Activated naive CD8-positive, alpha-beta T cell treated with anti-CD3 and anti-CD28 coated beads, Interleukin-2, amount 10 ng/mL, durations not matched to agents 7 days and 5 days (primary cell): ENCODE measurements around the gene OSBP2. TPM values are rescaled to one million over a fixed set of nuclear protein-coding genes. Genes with fewer than 3 reads are reported as not detected.

Source experiments
- ATAC-seq: fragments of 150-1000 bp; cut with Tn5 transposase; one replicate; pipeline ENCODE4 v1.10.0; 2021; ENCODE audit warnings: low read depth, moderate library complexity
- POLR2A ChIA-PET: fragments of 350-600 bp; sonication (Branson Sonifier 250); formaldehyde crosslinking; loops from one replicate; lab custom pipeline; 2021; ENCODE audit warnings: antibody characterized with exemption; lab: Charles Lee
- DNase-seq: peaks from one replicate; pipeline ENCODE4 v3.0.0; 2021
- H3K27ac Mint-ChIP-seq: one replicate; pipeline ENCODE4 v1.8.0; 2022; ENCODE audit warnings: mild to moderate bottlenecking, mixed read lengths
- H3K27me3 Mint-ChIP-seq: one replicate; pipeline ENCODE4 v1.8.0; 2022; ENCODE audit warnings: mild to moderate bottlenecking, moderate library complexity, mixed read lengths
- H3K36me3 Mint-ChIP-seq: one replicate; pipeline ENCODE4 v1.8.0; 2021; ENCODE audit warnings: mild to moderate bottlenecking, mixed read lengths
- H3K4me1 Mint-ChIP-seq: one replicate; pipeline ENCODE4 v1.8.0; 2021; ENCODE audit warnings: mixed read lengths
- H3K4me3 Mint-ChIP-seq: one replicate; pipeline ENCODE4 v1.8.0; 2022; ENCODE audit warnings: mild to moderate bottlenecking, moderate library complexity, mixed read lengths
- H3K9me3 Mint-ChIP-seq: one replicate; pipeline ENCODE4 v1.8.0; 2021; ENCODE audit warnings: mixed read lengths
- total RNA-seq, 2 experiments: library from RNA; stranded (reverse); gene quantifications; one replicate each; pipeline ENCODE4 v1.2.3, GENCODE V29; 2021

OSBP2 gene
- total RNA-seq, 2 experiments from 2014 or later = 0.45 to 0.61 TPM

GRCh38 chr22:30743257-30744020 is 48.8 kb downstream of the OSBP2 start:
- Mint-ChIP-seq H3K4me3 (peak overlapping the region; percentile 52), H3K4me1 (peaks cover 25% of the 10 kb centered on the region), H3K27ac (no peak overlapping the region), H3K36me3 (no peaks in the 10 kb centered on the region), H3K9me3 (no peaks in the 10 kb centered on the region), H3K27me3 (no peaks in the 10 kb centered on the region)
- ATAC-seq (no peak), DNase-seq (no peak)
- POLR2A ChIA-PET = no interaction called here

GRCh38 chr22:30744224-30744623 is 49.5 kb downstream of the OSBP2 start:
- DNase-seq (no peak), ATAC-seq (no peak)
- Mint-ChIP-seq H3K9me3 (no peaks in the 10 kb centered on the region), H3K27ac (no peak overlapping the region), H3K36me3 (no peaks in the 10 kb centered on the region), H3K27me3 (no peaks in the 10 kb centered on the region), H3K4me1 (peaks cover 25% of the 10 kb centered on the region), H3K4me3 (no peak overlapping the region)
- POLR2A ChIA-PET = no interaction called here

- Mint-ChIP-seq H3K36me3 (no peaks in the 10 kb centered on the region), H3K27ac (no peak overlapping the region), H3K27me3 (no peaks in the 10 kb centered on the region), H3K9me3 (no peaks in the 10 kb centered on the region), H3K4me1 (peaks cover 17% of the 10 kb centered on the region), H3K4me3 (no peak overlapping the region)
- DNase-seq (no peak), ATAC-seq (no peak)
- POLR2A ChIA-PET = no interaction called here
Measured at GRCh38 chr22:30747493-30747892, 52.8 kb downstream of the OSBP2 start.

- DNase-seq (no peak), ATAC-seq (no peak)
- Mint-ChIP-seq H3K4me1 (peaks cover 8% of the 10 kb centered on the region), H3K27ac (no peak overlapping the region), H3K4me3 (no peak overlapping the region), H3K9me3 (no peaks in the 10 kb centered on the region), H3K27me3 (no peaks in the 10 kb centered on the region), H3K36me3 (no peaks in the 10 kb centered on the region)
- POLR2A ChIA-PET = no interaction called here
Measured at GRCh38 chr22:30749272-30749671, 54.6 kb downstream of the OSBP2 start.

- no peak for DNase-seq
- ATAC-seq = no peak
- POLR2A ChIA-PET = no interaction called here
- peaks cover 7% of the 10 kb centered on the region for H3K4me1 Mint-ChIP-seq
- no peak overlapping the region for H3K4me3 Mint-ChIP-seq
- no peaks in the 10 kb centered on the region for H3K36me3 Mint-ChIP-seq
- H3K27me3 Mint-ChIP-seq = no peaks in the 10 kb centered on the region
- H3K9me3 Mint-ChIP-seq = no peaks in the 10 kb centered on the region
- no peak overlapping the region for H3K27ac Mint-ChIP-seq
Measured at GRCh38 chr22:30749849-30750248, 55.2 kb downstream of the OSBP2 start.

- ATAC-seq (no peak), DNase-seq (no peak)
- Mint-ChIP-seq H3K36me3 (no peaks in the 10 kb centered on the region), H3K27ac (no peak overlapping the region), H3K27me3 (no peaks in the 10 kb centered on the region), H3K9me3 (no peaks in the 10 kb centered on the region), H3K4me1 (peaks cover 2% of the 10 kb centered on the region), H3K4me3 (no peak overlapping the region)
- POLR2A ChIA-PET = no interaction called here
Measured at GRCh38 chr22:30751529-30751928, 56.9 kb downstream of the OSBP2 start.

GRCh38 chr22:30752771-30753170 is 58.1 kb downstream of the OSBP2 start:
- DNase-seq = no peak
- POLR2A ChIA-PET = no interaction called here
- Mint-ChIP-seq H3K36me3 (no peaks in the 10 kb centered on the region), H3K27me3 (no peaks in the 10 kb centered on the region), H3K4me3 (no peak overlapping the region), H3K27ac (no peak overlapping the region), H3K9me3 (no peaks in the 10 kb centered on the region), H3K4me1 (no peaks in the 10 kb centered on the region)
- ATAC-seq = no peak

- POLR2A ChIA-PET = no interaction called here
- H3K36me3 Mint-ChIP-seq = no peaks in the 10 kb centered on the region
- no peak for ATAC-seq
- H3K9me3 Mint-ChIP-seq = no peaks in the 10 kb centered on the region
- no peak overlapping the region for H3K27ac Mint-ChIP-seq
- no peaks in the 10 kb centered on the region for H3K4me1 Mint-ChIP-seq
- no peak for DNase-seq
- H3K27me3 Mint-ChIP-seq = no peaks in the 10 kb centered on the region
- H3K4me3 Mint-ChIP-seq = no peak overlapping the region
Measured at GRCh38 chr22:30753701-30754100, 59.0 kb downstream of the OSBP2 start.

GRCh38 chr22:30754521-30754920 is 59.8 kb downstream of the OSBP2 start:
- Mint-ChIP-seq H3K36me3 (no peaks in the 10 kb centered on the region), H3K4me3 (no peak overlapping the region), H3K27me3 (no peaks in the 10 kb centered on the region), H3K4me1 (no peaks in the 10 kb centered on the region), H3K27ac (no peak overlapping the region), H3K9me3 (no peaks in the 10 kb centered on the region)
- POLR2A ChIA-PET = interaction anchor here (0.5 to 1.9 kb wide), 4 partner anchors 119 to 1293 kb away, joined by 3 to 10 read pairs (median 4); partner anchors contain the start of genes MORC2, SLC35E4, TCN2 and TUG1
- no peak for DNase-seq
- ATAC-seq = no peak

GRCh38 chr22:30754971-30755758 is 60.5 kb downstream of the OSBP2 start:
- no peaks in the 10 kb centered on the region for H3K4me1 Mint-ChIP-seq
- POLR2A ChIA-PET = interaction anchor here (0.5 to 1.9 kb wide), 4 partner anchors 120 to 1294 kb away, joined by 3 to 10 read pairs (median 4); partner anchors contain the start of genes MORC2, SLC35E4, TCN2 and TUG1
- peak; percentile 76 for ATAC-seq

GRCh38 chr22:30755759-30756124 is 61.1 kb downstream of the OSBP2 start:
- Mint-ChIP-seq H3K27ac (no peak overlapping the region), H3K9me3 (no peaks in the 10 kb centered on the region), H3K4me1 (no peaks in the 10 kb centered on the region), H3K4me3 (no peak overlapping the region), H3K27me3 (no peaks in the 10 kb centered on the region), H3K36me3 (no peaks in the 10 kb centered on the region)
- POLR2A ChIA-PET = interaction anchor here (1.2 to 1.9 kb wide), 2 partner anchors 121 to 149 kb away, joined by 3 to 10 read pairs; partner anchors contain the start of genes SLC35E4 and TCN2
- DNase-seq (no peak), ATAC-seq (no peak)

More at GRCh38 chr22:30754971-30755758, 60.5 kb downstream of the OSBP2 start:
- Mint-ChIP-seq H3K9me3 (no peaks in the 10 kb centered on the region), H3K36me3 (no peaks in the 10 kb centered on the region), H3K27me3 (no peaks in the 10 kb centered on the region), H3K27ac (no peak overlapping the region), H3K4me3 (no peak overlapping the region)
- DNase-seq = peak; percentile 38

- Mint-ChIP-seq H3K36me3 (no peaks in the 10 kb centered on the region), H3K27me3 (no peaks in the 10 kb centered on the region), H3K4me1 (peaks cover 3% of the 10 kb centered on the region), H3K4me3 (no peak overlapping the region), H3K27ac (no peak overlapping the region), H3K9me3 (no peaks in the 10 kb centered on the region)
- POLR2A ChIA-PET = interaction anchor here (1.4 kb wide), 1 partner anchor 318 kb away, joined by 5 read pairs; no protein-coding TSS in a partner anchor
- peak; percentile 81 for ATAC-seq
- DNase-seq = peak; percentile 33
Measured at GRCh38 chr22:30763815-30764673, 69.4 kb downstream of the OSBP2 start.

GRCh38 chr22:30767661-30768060 is 73.0 kb downstream of the OSBP2 start:
- POLR2A ChIA-PET = interaction anchor here (0.6 kb wide), 1 partner anchor 22 kb away, joined by 3 read pairs; no protein-coding TSS in a partner anchor
- Mint-ChIP-seq H3K27ac (no peak overlapping the region), H3K4me3 (no peak overlapping the region), H3K27me3 (no peaks in the 10 kb centered on the region), H3K9me3 (no peaks in the 10 kb centered on the region), H3K4me1 (peaks cover 3% of the 10 kb centered on the region), H3K36me3 (no peaks in the 10 kb centered on the region)
- DNase-seq (no peak), ATAC-seq (no peak)
